GM12872 (cell line): Measurements from ENCODE around the gene NCOA5.

Source experiments
- TF ChIP-seq, protein P1 (sequence below): IDR thresholded peaks from 3 replicates; pipeline ENCODE4 v1.5.1; 2011; ENCODE audit warnings: low read depth, mild to moderate bottlenecking, low read length, moderate library complexity; ENCODE audit not compliant: insufficient read depth

The NCOA5 gene

GRCh38 chr20:46089417-46090388 is at the start of gene NCOA5:
NCOA5 (minus strand) TSS chr20:46089962; CDS start chr20:46079424, 10,538 bp downstream.
- TF ChIP-seq, protein P1, sequence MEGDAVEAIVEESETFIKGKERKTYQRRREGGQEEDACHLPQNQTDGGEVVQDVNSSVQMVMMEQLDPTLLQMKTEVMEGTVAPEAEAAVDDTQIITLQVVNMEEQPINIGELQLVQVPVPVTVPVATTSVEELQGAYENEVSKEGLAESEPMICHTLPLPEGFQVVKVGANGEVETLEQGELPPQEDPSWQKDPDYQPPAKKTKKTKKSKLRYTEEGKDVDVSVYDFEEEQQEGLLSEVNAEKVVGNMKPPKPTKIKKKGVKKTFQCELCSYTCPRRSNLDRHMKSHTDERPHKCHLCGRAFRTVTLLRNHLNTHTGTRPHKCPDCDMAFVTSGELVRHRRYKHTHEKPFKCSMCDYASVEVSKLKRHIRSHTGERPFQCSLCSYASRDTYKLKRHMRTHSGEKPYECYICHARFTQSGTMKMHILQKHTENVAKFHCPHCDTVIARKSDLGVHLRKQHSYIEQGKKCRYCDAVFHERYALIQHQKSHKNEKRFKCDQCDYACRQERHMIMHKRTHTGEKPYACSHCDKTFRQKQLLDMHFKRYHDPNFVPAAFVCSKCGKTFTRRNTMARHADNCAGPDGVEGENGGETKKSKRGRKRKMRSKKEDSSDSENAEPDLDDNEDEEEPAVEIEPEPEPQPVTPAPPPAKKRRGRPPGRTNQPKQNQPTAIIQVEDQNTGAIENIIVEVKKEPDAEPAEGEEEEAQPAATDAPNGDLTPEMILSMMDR, result no peak

GRCh38 chr20:46139266-46139889 is 49.6 kb upstream of the NCOA5 start:
- TF ChIP-seq, protein P1, result no peak

DNA sequence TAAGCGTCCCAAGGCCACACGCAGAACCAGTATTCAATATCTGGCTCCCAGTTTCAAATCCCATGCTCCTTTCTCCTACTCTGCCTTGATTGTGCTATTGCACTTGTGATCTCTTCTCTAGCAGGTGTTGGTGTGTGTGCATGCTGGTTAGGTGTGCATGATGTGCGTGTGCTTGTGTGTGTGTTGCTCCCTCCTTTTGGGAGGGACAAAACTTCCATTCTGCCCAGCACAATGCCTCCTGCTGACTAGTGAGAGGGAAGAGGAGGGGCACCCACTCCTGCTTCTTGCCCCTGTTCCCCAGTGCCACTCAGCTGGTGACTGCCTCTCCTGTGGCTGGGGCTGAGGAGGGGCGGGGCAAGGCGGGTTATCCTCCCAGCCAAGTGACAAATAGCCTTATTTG is 48.1 kb upstream of the NCOA5 start:
- TF ChIP-seq, protein P1, result no peak

- TF ChIP-seq, protein P1, result no peak
These were observed 46.3 kb upstream of the NCOA5 start for GRCh38 chr20:46135856-46136633.

DNA sequence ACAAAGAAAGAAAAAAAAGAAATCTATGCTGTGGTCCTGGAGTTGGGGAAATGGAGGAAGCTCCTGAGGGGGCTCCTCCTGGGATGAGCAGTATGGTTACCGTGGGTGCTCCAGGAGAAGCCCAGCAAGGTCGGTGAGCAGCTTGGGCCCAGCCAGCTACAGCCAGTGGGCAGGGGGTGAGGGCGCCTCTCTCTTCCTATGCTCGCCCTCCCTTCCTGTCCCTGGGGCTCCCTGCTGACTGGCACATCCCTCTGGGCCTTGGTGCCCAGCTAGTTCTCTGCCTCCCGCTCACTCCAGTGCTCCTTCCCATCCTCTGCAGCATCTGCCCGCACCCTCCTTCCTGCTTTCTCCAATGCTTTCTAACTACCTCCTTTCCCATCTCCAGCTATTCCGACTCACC is 45.0 kb upstream of the NCOA5 start:
- TF ChIP-seq, protein P1, result no peak

DNA sequence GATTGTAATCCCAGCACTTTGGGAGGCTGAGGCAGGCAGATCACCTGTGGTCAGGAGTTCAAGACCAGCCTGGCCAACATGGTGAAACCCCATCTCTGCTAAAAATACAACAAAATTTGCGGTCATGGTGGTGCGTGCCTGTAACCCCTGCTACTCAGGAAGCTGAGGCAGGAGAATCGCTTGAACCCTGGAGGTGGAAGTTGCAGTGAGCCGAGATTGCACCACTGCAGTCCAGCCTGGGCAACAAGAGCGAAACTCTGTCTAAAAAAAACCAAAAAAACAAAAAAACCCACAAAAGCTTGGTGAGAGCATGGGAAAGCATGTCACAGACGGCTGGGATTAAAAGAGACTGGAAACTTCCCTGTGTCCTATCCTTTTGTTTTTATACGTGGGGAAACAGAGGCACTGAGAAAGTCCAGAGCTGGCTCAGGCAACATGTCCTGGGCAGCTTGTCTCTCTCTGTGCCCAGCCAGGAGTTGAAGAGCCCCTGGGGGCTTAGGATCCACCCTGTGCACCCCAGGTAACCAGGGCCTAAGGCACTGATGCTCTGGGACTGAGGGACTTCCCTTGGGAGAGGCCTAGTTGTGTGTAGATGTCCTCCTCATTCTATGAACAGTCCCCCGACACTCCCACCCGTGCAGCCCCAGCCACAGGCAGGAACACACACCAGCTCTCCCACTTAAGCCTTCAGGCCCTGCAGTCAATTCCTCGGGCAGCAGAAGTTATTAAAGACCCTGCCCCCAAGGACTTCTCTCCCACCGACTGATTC is 44.3 kb upstream of the NCOA5 start:
- TF ChIP-seq, protein P1, result no peak
